Measurements from ENCODE around the gene COL6A3. TPM values are rescaled to one million over a fixed set of nuclear protein-coding genes. Genes with fewer than 3 reads are reported as not detected.

Gene COL6A3
- total and polyA plus RNA-seq, 7 experiments from 2014 or later, result 0.02 to 3.1 (median 2.2) TPM

GRCh38 chr2:237388036-237388435 is 25.9 kb downstream of the COL6A3 start:
- H3K27me3 ChIP-seq (ENCODE audit: control insufficient read depth in 2 of 2, insufficient read depth in 2 of 2, low read length in 2 of 2), result no peaks in the 10 kb centered on the region
- Mint-ChIP-seq H3K36me3 (peaks cover 0 to 6% (median 0%) of the 10 kb centered on the region in 5 donors), H3K4me3 (no peak overlapping the region), H3K27me3 (no peaks in the 10 kb centered on the region), H3K27ac (no peak overlapping the region), H3K9me3 (no peaks in the 10 kb centered on the region), H3K4me1 (no peaks in the 10 kb centered on the region)
- intact Hi-C loops (cut with micrococcal nuclease), result no loop called here
- ChIA-PET POLR2A (no interaction called here), CTCF (no interaction called here)
- no peaks in the 10 kb centered on the region for H3K36me3 ChIP-seq (ENCODE audit: control insufficient read depth in 2 of 3, insufficient read depth in 3 of 3, low read length in 3 of 3)
- no peak for DNase-seq
- H3K27ac ChIP-seq (ENCODE audit: low read depth, low read length), result no peak overlapping the region
- no peak overlapping the region for H3K4me3 ChIP-seq (ENCODE audit: low read length)
- H3K9me3 ChIP-seq (ENCODE audit: control insufficient read depth in 2 of 3, low read length in 3 of 3), result no peaks in the 10 kb centered on the region
- no peaks in the 10 kb centered on the region for H3K4me1 ChIP-seq (ENCODE audit: control insufficient read depth in 2 of 2, insufficient read depth in 2 of 2, low read length in 2 of 2)
- ATAC-seq, result no peak

- Histone ChIP-seq H3K4me3 (ENCODE audit: low read length) (no peak overlapping the region), H3K27ac (ENCODE audit: low read depth, low read length) (no peak overlapping the region), H3K36me3 (ENCODE audit: control insufficient read depth in 2 of 3, insufficient read depth in 3 of 3, low read length in 3 of 3) (no peaks in the 10 kb centered on the region), H3K27me3 (ENCODE audit: control insufficient read depth in 2 of 2, insufficient read depth in 2 of 2, low read length in 2 of 2) (no peaks in the 10 kb centered on the region), H3K4me1 (ENCODE audit: control insufficient read depth in 2 of 2, insufficient read depth in 2 of 2, low read length in 2 of 2) (no peaks in the 10 kb centered on the region), H3K9me3 (ENCODE audit: control insufficient read depth in 2 of 3, low read length in 3 of 3) (no peaks in the 10 kb centered on the region)
- intact Hi-C loops (cut with micrococcal nuclease), result no loop called here
- H3K4me1 Mint-ChIP-seq, result no peaks in the 10 kb centered on the region
- ChIA-PET POLR2A (no interaction called here), CTCF (interaction anchor here (1.2 kb wide), 1 partner anchor 25 kb away, joined by 3 read pairs; no protein-coding TSS in a partner anchor)
- ATAC-seq (no peak), DNase-seq (no peak)
- H3K27ac Mint-ChIP-seq, result no peak overlapping the region
- H3K9me3 Mint-ChIP-seq, result no peaks in the 10 kb centered on the region
- no peaks in the 10 kb centered on the region for H3K27me3 Mint-ChIP-seq
- H3K4me3 Mint-ChIP-seq, result no peak overlapping the region
- H3K36me3 Mint-ChIP-seq, result peaks cover 0 to 9% (median 0%) of the 10 kb centered on the region in 5 donors
Observed at GRCh38 chr2:237384672-237385020, 29.3 kb downstream of the COL6A3 start.

- no peaks in the 10 kb centered on the region for H3K4me1 ChIP-seq (ENCODE audit: control insufficient read depth in 2 of 2, insufficient read depth in 2 of 2, low read length in 2 of 2)
- Mint-ChIP-seq H3K36me3 (peaks cover 0 to 9% (median 0%) of the 10 kb centered on the region in 5 donors), H3K27me3 (no peaks in the 10 kb centered on the region), H3K9me3 (no peaks in the 10 kb centered on the region), H3K27ac (no peak overlapping the region), H3K4me3 (no peak overlapping the region), H3K4me1 (no peaks in the 10 kb centered on the region)
- H3K36me3 ChIP-seq (ENCODE audit: control insufficient read depth in 2 of 3, insufficient read depth in 3 of 3, low read length in 3 of 3), result no peaks in the 10 kb centered on the region
- POLR2A ChIA-PET, result no interaction called here
- DNase-seq, result no peak
- no peak overlapping the region for H3K4me3 ChIP-seq (ENCODE audit: low read length)
- H3K9me3 ChIP-seq (ENCODE audit: control insufficient read depth in 2 of 3, low read length in 3 of 3), result no peaks in the 10 kb centered on the region
- CTCF ChIA-PET, result interaction anchor here (0.5 to 1.2 kb wide), 3 partner anchors 25 to 331 kb away, joined by 3 to 4 read pairs (median 3); partner anchors contain the start of gene COL6A3
- H3K27ac ChIP-seq (ENCODE audit: low read depth, low read length), result no peak overlapping the region
- intact Hi-C loops (cut with micrococcal nuclease), result no loop called here
- H3K27me3 ChIP-seq (ENCODE audit: control insufficient read depth in 2 of 2, insufficient read depth in 2 of 2, low read length in 2 of 2), result no peaks in the 10 kb centered on the region
- ATAC-seq, result no peak
Observed at GRCh38 chr2:237383991-237384671, 29.8 kb downstream of the COL6A3 start.

GRCh38 chr2:237380768-237381167 is 33.2 kb downstream of the COL6A3 start:
- no peaks in the 10 kb centered on the region for H3K9me3 Mint-ChIP-seq
- no peak overlapping the region for H3K27ac Mint-ChIP-seq
- no peaks in the 10 kb centered on the region for H3K4me1 Mint-ChIP-seq
- CTCF ChIA-PET, result no interaction called here
- no peaks in the 10 kb centered on the region for H3K9me3 ChIP-seq (ENCODE audit: control insufficient read depth in 2 of 3, low read length in 3 of 3)
- no peaks in the 10 kb centered on the region for H3K36me3 ChIP-seq (ENCODE audit: control insufficient read depth in 2 of 3, insufficient read depth in 3 of 3, low read length in 3 of 3)
- peaks cover 0 to 4% (median 0%) of the 10 kb centered on the region in 5 donors for H3K36me3 Mint-ChIP-seq
- no peak overlapping the region for H3K4me3 Mint-ChIP-seq
- no peak overlapping the region for H3K27ac ChIP-seq (ENCODE audit: low read depth, low read length)
- no peak overlapping the region for H3K4me3 ChIP-seq (ENCODE audit: low read length)
- POLR2A ChIA-PET, result no interaction called here
- H3K27me3 Mint-ChIP-seq, result no peaks in the 10 kb centered on the region
- DNase-seq, result no peak
- H3K4me1 ChIP-seq (ENCODE audit: control insufficient read depth in 2 of 2, insufficient read depth in 2 of 2, low read length in 2 of 2), result no peaks in the 10 kb centered on the region
- H3K27me3 ChIP-seq (ENCODE audit: control insufficient read depth in 2 of 2, insufficient read depth in 2 of 2, low read length in 2 of 2), result no peaks in the 10 kb centered on the region
- intact Hi-C loops (cut with micrococcal nuclease), result no loop called here
- no peak for ATAC-seq

GRCh38 chr2:237379636-237380035 is 34.3 kb downstream of the COL6A3 start:
- no peaks in the 10 kb centered on the region for H3K4me1 ChIP-seq (ENCODE audit: control insufficient read depth in 2 of 2, insufficient read depth in 2 of 2, low read length in 2 of 2)
- H3K4me3 ChIP-seq (ENCODE audit: low read length), result no peak overlapping the region
- intact Hi-C loops (cut with micrococcal nuclease), result no loop called here
- no peaks in the 10 kb centered on the region for H3K36me3 ChIP-seq (ENCODE audit: control insufficient read depth in 2 of 3, insufficient read depth in 3 of 3, low read length in 3 of 3)
- Mint-ChIP-seq H3K27ac (no peak overlapping the region), H3K4me3 (no peak overlapping the region), H3K4me1 (no peaks in the 10 kb centered on the region), H3K9me3 (no peaks in the 10 kb centered on the region), H3K27me3 (no peaks in the 10 kb centered on the region), H3K36me3 (peaks cover 0 to 6% (median 0%) of the 10 kb centered on the region in 5 donors)
- no peak for DNase-seq
- ATAC-seq, result no peak
- no peaks in the 10 kb centered on the region for H3K27me3 ChIP-seq (ENCODE audit: control insufficient read depth in 2 of 2, insufficient read depth in 2 of 2, low read length in 2 of 2)
- ChIA-PET POLR2A (no interaction called here), CTCF (no interaction called here)
- no peak overlapping the region for H3K27ac ChIP-seq (ENCODE audit: low read depth, low read length)
- H3K9me3 ChIP-seq (ENCODE audit: control insufficient read depth in 2 of 3, low read length in 3 of 3), result no peaks in the 10 kb centered on the region

GRCh38 chr2:237378650-237379049 is 35.3 kb downstream of the COL6A3 start:
- H3K9me3 ChIP-seq (ENCODE audit: control insufficient read depth in 2 of 3, low read length in 3 of 3), result no peaks in the 10 kb centered on the region
- intact Hi-C loops (cut with micrococcal nuclease), result no loop called here
- no peak overlapping the region for H3K4me3 ChIP-seq (ENCODE audit: low read length)
- no peaks in the 10 kb centered on the region for H3K27me3 ChIP-seq (ENCODE audit: control insufficient read depth in 2 of 2, insufficient read depth in 2 of 2, low read length in 2 of 2)
- Mint-ChIP-seq H3K4me3 (no peak overlapping the region), H3K27me3 (no peaks in the 10 kb centered on the region), H3K4me1 (no peaks in the 10 kb centered on the region), H3K9me3 (no peaks in the 10 kb centered on the region), H3K27ac (no peak overlapping the region), H3K36me3 (peaks cover 0 to 6% (median 0%) of the 10 kb centered on the region in 5 donors)
- H3K4me1 ChIP-seq (ENCODE audit: control insufficient read depth in 2 of 2, insufficient read depth in 2 of 2, low read length in 2 of 2), result no peaks in the 10 kb centered on the region
- H3K36me3 ChIP-seq (ENCODE audit: control insufficient read depth in 2 of 3, insufficient read depth in 3 of 3, low read length in 3 of 3), result no peaks in the 10 kb centered on the region
- CTCF ChIA-PET, result interaction anchor here (0.7 kb wide), 1 partner anchor 23 kb away, joined by 3 read pairs; no protein-coding TSS in a partner anchor
- no peak for DNase-seq
- POLR2A ChIA-PET, result no interaction called here
- no peak overlapping the region for H3K27ac ChIP-seq (ENCODE audit: low read depth, low read length)
- ATAC-seq, result no peak

- DNase-seq (no peak), ATAC-seq (no peak)
- no peaks in the 10 kb centered on the region for H3K27me3 Mint-ChIP-seq
- Histone ChIP-seq H3K27ac (ENCODE audit: low read depth, low read length) (no peak overlapping the region), H3K9me3 (ENCODE audit: control insufficient read depth in 2 of 3, low read length in 3 of 3) (no peaks in the 10 kb centered on the region), H3K36me3 (ENCODE audit: control insufficient read depth in 2 of 3, insufficient read depth in 3 of 3, low read length in 3 of 3) (no peaks in the 10 kb centered on the region), H3K27me3 (ENCODE audit: control insufficient read depth in 2 of 2, insufficient read depth in 2 of 2, low read length in 2 of 2) (no peaks in the 10 kb centered on the region), H3K4me3 (ENCODE audit: low read length) (no peak overlapping the region), H3K4me1 (ENCODE audit: control insufficient read depth in 2 of 2, insufficient read depth in 2 of 2, low read length in 2 of 2) (no peaks in the 10 kb centered on the region)
- H3K4me1 Mint-ChIP-seq, result no peaks in the 10 kb centered on the region
- peaks cover 0 to 10% (median 0%) of the 10 kb centered on the region in 5 donors for H3K36me3 Mint-ChIP-seq
- peak overlapping the region in 1 of 9 donors; percentile 28 for H3K27ac Mint-ChIP-seq
- POLR2A ChIA-PET, result no interaction called here
- intact Hi-C loops (cut with micrococcal nuclease), result no loop called here
- CTCF ChIA-PET, result no interaction called here
- H3K9me3 Mint-ChIP-seq, result no peaks in the 10 kb centered on the region
- no peak overlapping the region for H3K4me3 Mint-ChIP-seq
Observed at GRCh38 chr2:237374284-237375060, 39.5 kb downstream of the COL6A3 start.

Data from naive thymus-derived CD4-positive, alpha-beta T cell (primary cell).